HG02938 (cell line): ENCODE results near the gene HSD17B10.
"Not testable (repeated sequence)": the region's sequence is repeated elsewhere in the genome, so short reads cannot be mapped to it uniquely, and the experiment has no call there.

Source experiments
- ATAC-seq: cut with Tn5 transposase; IDR thresholded peaks from one replicate; pipeline ENCODE4 v1.9.1; 2021; ENCODE audit warnings: mild to moderate bottlenecking, moderate library complexity; ENCODE audit not compliant: unreplicated experiment

The HSD17B10 gene

GRCh38 chrX:53433651-53434639 is at the start of gene HSD17B10:
Gene HSD17B10, minus strand, starts transcription at chrX:53434370. Its CDS starts 25 bp downstream, at chrX:53434345.
- peak; percentile 95 for ATAC-seq

- ATAC-seq: no peak
Measured at GRCh38 chrX:53483416-53483815, 49.2 kb upstream of the HSD17B10 start.

- ATAC-seq: no peak
Measured at GRCh38 chrX:53481816-53482465, 47.8 kb upstream of the HSD17B10 start.

- ATAC-seq: no peak
Measured at GRCh38 chrX:53481093-53481492, 46.9 kb upstream of the HSD17B10 start.

GRCh38 chrX:53479301-53479700 is 45.1 kb upstream of the HSD17B10 start:
- ATAC-seq: no peak

- ATAC-seq: no peak
Measured at GRCh38 chrX:53476371-53476770, 42.2 kb upstream of the HSD17B10 start.

- no peak for ATAC-seq
Measured at GRCh38 chrX:53474707-53475106, 40.5 kb upstream of the HSD17B10 start.

GRCh38 chrX:53471346-53471745 is 37.2 kb upstream of the HSD17B10 start:
- no peak for ATAC-seq

GRCh38 chrX:53468659-53469058 is 34.5 kb upstream of the HSD17B10 start:
- ATAC-seq: not testable (repeated sequence)

- ATAC-seq: no peak
Measured at GRCh38 chrX:53458082-53458481, 23.9 kb upstream of the HSD17B10 start.

GRCh38 chrX:53456254-53456653 is 22.1 kb upstream of the HSD17B10 start:
- no peak for ATAC-seq

GRCh38 chrX:53452812-53453211 is 18.6 kb upstream of the HSD17B10 start:
- no peak for ATAC-seq

- no peak for ATAC-seq
Measured at GRCh38 chrX:53449632-53450031, 15.5 kb upstream of the HSD17B10 start.

- ATAC-seq: no peak
Measured at GRCh38 chrX:53447441-53447840, 13.3 kb upstream of the HSD17B10 start.

GRCh38 chrX:53445977-53446376 is 11.8 kb upstream of the HSD17B10 start:
- ATAC-seq: no peak

- ATAC-seq: no peak
Measured at GRCh38 chrX:53442322-53442631, 8.1 kb upstream of the HSD17B10 start.

- ATAC-seq: peak; percentile 45
Measured at GRCh38 chrX:53441531-53442321, 7.6 kb upstream of the HSD17B10 start.

GRCh38 chrX:53440621-53441517 is 6.7 kb upstream of the HSD17B10 start:
- ATAC-seq: no peak

GRCh38 chrX:53440101-53440500 is 5.9 kb upstream of the HSD17B10 start:
- ATAC-seq: no peak

- no peak for ATAC-seq
Measured at GRCh38 chrX:53438832-53439230, 4.7 kb upstream of the HSD17B10 start.
